ENCODE results near the gene MPEG1.

- TF ChIP-seq CTCF (IDR thresholded peaks at IDR 0.05; ENCODE audit: low read depth, low read length, poor library complexity, severe bottlenecking) = no peak
- no peak for TF ChIP-seq EZH2phosphoT487 (IDR thresholded peaks at IDR 0.05; ENCODE audit: borderline replicate concordance, low read length)
These were observed 27.6 kb upstream of the MPEG1 start for GRCh38 chr11:59240322-59240721.

Measured in DOHH2 (cell line).